DMS153 (cell line): ENCODE results near the gene DAZAP2.
"Not testable (repeated sequence)": the region's sequence is repeated elsewhere in the genome, so short reads cannot be mapped to it uniquely, and the experiment has no call there.

Experiments used
- DNase-seq: peaks from one replicate; lab custom pipeline; 2025; lab: John Stamatoyannopoulos, UW

Gene DAZAP2

GRCh38 chr12:51217133-51217967 lies 21.3 kb upstream of the DAZAP2 start:
- DNase-seq, result no peak

- peak; percentile 46 for DNase-seq
These were observed 20.5 kb upstream of the DAZAP2 start, which contains the start of gene POU6F1 for GRCh38 chr12:51217968-51218606. TSS of gene POU6F1 (minus strand) at chr12:51218062. CDS start at chr12:51206836, 11,226 bp downstream.

GRCh38 chr12:51218607-51219161 lies 19.9 kb upstream of the DAZAP2 start:
- no peak for DNase-seq

GRCh38 chr12:51219322-51219721 lies 19.3 kb upstream of the DAZAP2 start:
- no peak for DNase-seq

- not testable (repeated sequence) for DNase-seq
These were observed 18.8 kb upstream of the DAZAP2 start for GRCh38 chr12:51219857-51220256.

- DNase-seq, result no peak
These were observed 16.2 kb upstream of the DAZAP2 start for GRCh38 chr12:51222461-51222860.

DNA sequence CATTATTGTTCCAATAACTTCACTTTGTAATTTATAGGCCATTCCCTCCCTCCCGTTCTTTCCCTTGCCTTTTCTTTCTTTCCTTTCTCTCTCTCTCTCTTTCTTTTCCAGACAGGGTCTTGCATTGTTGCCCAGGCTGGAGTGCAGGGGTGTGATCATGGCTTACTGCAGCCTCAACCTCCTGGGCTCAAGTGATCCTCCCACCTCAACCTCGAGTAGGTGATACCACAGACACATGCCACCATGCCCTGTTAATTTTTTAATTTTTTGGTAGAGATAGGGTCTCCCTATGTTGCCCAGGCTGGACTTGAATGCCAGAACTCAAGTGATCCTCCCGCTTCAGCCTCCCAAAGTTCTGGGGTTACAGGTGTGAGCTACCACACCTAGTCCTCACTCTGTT lies 14.0 kb upstream of the DAZAP2 start:
- no peak for DNase-seq

- no peak for DNase-seq
These were observed 13.4 kb upstream of the DAZAP2 start for GRCh38 chr12:51225234-51225633.

GRCh38 chr12:51225771-51226170 lies 12.9 kb upstream of the DAZAP2 start:
- no peak for DNase-seq

GRCh38 chr12:51227112-51227511 lies 11.5 kb upstream of the DAZAP2 start:
- DNase-seq, result not testable (repeated sequence)

DNA sequence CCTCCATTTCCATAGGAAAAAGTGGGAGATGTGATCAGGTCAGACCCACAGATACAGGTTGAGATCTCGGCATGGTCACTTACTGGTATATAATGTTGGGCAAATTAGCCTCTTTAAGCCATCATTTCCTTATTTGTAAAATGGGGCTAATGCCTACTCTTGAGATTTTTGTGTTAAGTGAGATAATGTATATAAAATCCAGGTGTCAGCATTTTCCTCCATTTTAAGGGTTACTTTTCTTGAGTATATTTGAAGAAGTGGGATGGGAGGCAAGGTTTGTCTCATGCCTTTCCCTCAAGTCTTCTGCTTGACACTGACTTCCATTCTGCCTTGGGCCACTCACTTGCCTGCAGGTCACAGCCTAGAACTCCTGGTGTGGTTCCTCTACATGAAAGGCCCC lies 10.7 kb upstream of the DAZAP2 start:
- no peak for DNase-seq

DNA sequence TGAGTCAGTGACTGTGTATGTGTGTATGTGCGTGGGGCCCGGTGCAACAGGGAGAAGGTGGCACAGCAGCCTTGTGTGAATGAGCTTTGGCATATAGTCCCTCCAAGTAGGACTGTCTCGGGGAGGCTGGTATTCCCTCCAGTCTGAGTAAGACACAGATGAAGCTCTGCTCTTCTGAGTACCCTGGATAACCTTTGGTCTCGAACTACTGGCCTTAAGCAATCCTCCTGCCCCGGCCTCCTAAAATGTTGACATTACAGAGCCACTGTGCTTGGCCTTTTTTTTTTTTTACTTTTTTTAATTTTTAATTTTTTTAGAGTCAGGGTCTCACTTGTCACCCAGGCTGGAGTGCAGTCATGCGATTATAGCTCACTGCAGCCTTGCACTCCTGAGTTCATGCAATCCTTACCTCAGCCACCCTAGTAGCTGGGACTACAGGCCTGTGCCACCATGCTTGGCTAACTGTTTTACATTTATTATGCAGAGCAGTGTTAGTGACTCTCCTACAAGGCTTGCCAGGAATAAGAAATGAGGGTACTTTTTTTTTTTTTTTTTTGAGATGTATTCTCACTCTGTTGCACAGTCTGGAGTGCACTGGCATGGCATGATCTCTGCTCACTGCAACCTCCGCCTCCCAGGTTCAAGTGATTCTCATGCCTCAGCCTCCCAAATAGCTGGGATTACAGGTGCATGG lies 9.4 kb upstream of the DAZAP2 start:
- no peak for DNase-seq

- DNase-seq, result no peak
These were observed 6.0 kb upstream of the DAZAP2 start for GRCh38 chr12:51232642-51233041.

DNA sequence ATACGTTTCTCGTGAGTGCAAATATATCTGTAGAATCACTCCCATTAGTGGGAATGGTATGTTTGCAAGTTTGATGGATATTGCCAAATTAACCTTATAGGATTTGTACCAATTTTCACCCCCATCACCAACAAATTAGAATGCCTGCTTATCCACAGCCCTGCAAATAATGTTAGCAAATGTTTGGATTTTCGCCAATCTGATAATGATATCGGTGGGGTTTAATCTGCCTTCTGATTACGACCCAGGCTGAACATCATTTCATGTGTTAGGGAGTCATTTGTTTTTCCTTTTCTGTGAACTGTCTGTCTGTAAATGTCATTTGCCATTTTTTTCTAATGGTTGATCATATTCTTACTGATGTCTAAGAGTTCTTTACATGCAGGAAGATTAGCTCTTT lies 4.1 kb upstream of the DAZAP2 start:
- DNase-seq, result no peak

- peak; percentile 25 for DNase-seq
These were observed 553 bp upstream of the DAZAP2 start for GRCh38 chr12:51238037-51238509.

DNA sequence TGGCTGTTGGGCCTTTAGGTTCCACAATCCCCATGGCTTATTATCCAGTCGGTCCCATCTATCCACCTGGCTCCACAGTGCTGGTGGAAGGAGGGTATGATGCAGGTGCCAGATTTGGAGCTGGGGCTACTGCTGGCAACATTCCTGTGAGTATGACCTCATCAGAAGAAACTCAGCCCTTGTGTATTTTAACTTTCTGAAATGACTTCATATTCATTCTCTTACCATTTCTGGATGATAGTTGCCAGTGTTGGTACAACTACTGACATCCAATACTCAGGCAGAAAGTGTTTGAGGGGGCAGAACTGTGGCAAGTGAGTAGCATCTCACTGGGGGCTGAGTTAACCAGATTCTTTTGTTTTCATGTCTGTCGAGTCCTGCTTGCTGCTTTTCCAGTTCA lies 2.3 kb downstream of the DAZAP2 start:
- DNase-seq, result no peak

DNA sequence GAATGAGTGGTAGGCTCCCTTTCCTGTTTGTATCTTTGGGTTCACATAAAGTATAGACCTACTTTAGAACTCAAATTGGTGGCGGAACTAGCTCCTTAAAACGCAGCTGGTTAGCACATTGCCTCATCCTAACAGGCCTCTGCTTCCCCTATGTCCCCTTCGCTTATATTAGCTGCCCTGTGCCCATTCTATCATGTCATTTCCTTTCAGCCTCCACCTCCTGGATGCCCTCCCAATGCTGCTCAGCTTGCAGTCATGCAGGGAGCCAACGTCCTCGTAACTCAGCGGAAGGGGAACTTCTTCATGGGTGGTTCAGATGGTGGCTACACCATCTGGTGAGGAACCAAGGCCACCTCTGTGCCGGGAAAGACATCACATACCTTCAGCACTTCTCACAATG lies 3.5 kb downstream of the DAZAP2 start:
- no peak for DNase-seq

- no peak for DNase-seq
These were observed 4.2 kb downstream of the DAZAP2 start for GRCh38 chr12:51242876-51243275.

GRCh38 chr12:51244269-51244668 lies 5.6 kb downstream of the DAZAP2 start:
- no peak for DNase-seq

DNA sequence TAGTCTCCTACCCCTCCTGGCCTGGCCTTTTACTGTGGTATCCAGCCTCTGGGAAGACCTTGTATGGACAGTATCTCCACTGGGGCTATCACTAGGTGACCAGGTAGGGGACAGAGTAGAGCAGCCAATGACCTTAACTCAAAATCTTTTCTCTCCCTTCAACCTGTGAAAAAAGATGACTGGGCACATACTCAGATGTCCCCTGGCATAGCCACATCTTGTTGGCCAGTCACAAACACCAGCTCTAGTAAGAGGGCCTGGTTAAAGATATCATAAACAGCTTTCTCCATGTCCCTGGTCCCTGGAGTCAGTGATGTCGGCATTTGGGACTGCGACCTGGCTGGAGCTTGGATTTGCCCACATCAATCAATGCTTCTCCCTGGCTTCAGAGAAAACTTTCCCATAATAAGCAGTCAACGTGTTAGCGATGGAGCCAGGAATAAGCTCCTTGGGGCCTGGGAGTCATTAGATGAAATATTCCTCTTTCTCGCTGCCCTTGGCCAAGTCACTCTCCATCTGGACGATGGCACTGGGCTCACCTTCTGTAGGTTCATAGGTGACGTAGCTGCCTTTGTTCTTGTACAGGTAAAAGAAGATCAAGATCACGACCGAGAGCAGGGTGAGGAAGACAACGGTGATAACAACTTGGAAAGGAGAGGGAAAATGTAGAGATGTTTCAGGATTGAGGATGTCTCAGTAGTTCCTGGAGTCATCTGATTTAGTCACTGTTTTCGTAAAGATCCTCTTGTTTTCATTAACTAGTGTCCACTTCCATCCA lies 7.0 kb downstream of the DAZAP2 start:
- no peak for DNase-seq

DNA sequence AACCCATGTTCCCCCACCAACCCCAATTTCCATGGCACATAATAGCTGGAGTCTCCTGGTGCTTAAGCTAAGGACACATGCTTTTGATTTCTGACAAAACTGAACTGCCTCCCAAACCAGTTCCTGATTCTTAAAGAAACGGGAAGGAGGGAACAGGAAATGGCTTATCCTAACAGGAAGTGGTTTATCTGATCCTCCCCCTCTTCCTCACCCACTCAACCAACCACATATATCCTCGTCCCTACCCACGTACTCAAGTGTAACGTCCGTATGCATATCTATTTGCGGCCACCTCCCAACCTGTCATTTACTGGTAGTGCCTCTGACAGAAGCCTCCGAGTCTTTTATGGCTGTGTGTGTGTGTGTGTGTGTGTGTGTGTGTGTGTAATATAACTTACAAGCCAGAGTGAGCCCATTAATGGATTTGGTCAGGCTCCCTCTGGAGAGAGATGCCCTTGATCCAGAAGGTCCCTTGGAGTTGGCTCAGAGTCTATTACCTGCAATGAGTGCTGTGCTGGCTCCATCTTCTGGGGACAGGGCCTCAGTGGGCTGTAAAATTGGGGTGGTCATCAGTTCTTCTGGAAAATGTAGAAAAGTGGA lies 7.7 kb downstream of the DAZAP2 start:
- DNase-seq, result peak; percentile 64
